Right kidney (tissue), 9 donors: ENCODE measurements around the gene ABHD17C.
"Not testable (repeated sequence)": the region's sequence is repeated elsewhere in the genome, so short reads cannot be mapped to it uniquely, and the experiment has no call there.

Experiments used
- DNase-seq: peaks from one replicate; pipeline ENCODE4 v3.0.0-alpha.2; 2016
- long read RNA-seq, 8 donors: transcript quantifications; one replicate each; lab custom pipeline, GENCODE V29; 2026

The ABHD17C gene
- long read RNA-seq, donor 1, transcript ABHD17C-201 (3 exons, 2,368 nt) = major isoform, 12 of 12 reads
- long read RNA-seq, donor 1, partial matches to known transcripts = 0 of 12 reads
- long read RNA-seq, donor 1, other reads (novel, unspliced or antisense) = 0 of 12 reads
- long read RNA-seq, donor 2, transcript ABHD17C-201 (3 exons, 2,368 nt) = major isoform, 11 of 11 reads
- long read RNA-seq, donor 2, partial matches to known transcripts = 0 of 11 reads
- long read RNA-seq, donor 2, other reads (novel, unspliced or antisense) = 0 of 11 reads
- long read RNA-seq, donor 3, partial matches to known transcripts = 0 of 3 reads
- long read RNA-seq, donor 3, other reads (novel, unspliced or antisense) = 0 of 3 reads
- long read RNA-seq, donor 4, transcript ABHD17C-201 (3 exons, 2,368 nt) = major isoform, 9 of 27 reads
- long read RNA-seq, donor 4, partial matches to known transcripts = 18 of 27 reads
- long read RNA-seq, donor 4, other reads (novel, unspliced or antisense) = 0 of 27 reads
- long read RNA-seq, donor 5, transcript ABHD17C-201 (3 exons, 2,368 nt) = major isoform, 21 of 21 reads
- long read RNA-seq, donor 5, partial matches to known transcripts = 0 of 21 reads
- long read RNA-seq, donor 5, other reads (novel, unspliced or antisense) = 0 of 21 reads
- long read RNA-seq, donor 6, transcript ABHD17C-201 (3 exons, 2,368 nt) = major isoform, 17 of 22 reads
- long read RNA-seq, donor 6, partial matches to known transcripts = 5 of 22 reads
- long read RNA-seq, donor 6, other reads (novel, unspliced or antisense) = 0 of 22 reads
- long read RNA-seq, donor 7 = 0 reads
- long read RNA-seq, donor 8, transcript ABHD17C-201 (3 exons, 2,368 nt) = major isoform, 11 of 11 reads
- long read RNA-seq, donor 8, partial matches to known transcripts = 0 of 11 reads
- long read RNA-seq, donor 8, other reads (novel, unspliced or antisense) = 0 of 11 reads

DNA sequence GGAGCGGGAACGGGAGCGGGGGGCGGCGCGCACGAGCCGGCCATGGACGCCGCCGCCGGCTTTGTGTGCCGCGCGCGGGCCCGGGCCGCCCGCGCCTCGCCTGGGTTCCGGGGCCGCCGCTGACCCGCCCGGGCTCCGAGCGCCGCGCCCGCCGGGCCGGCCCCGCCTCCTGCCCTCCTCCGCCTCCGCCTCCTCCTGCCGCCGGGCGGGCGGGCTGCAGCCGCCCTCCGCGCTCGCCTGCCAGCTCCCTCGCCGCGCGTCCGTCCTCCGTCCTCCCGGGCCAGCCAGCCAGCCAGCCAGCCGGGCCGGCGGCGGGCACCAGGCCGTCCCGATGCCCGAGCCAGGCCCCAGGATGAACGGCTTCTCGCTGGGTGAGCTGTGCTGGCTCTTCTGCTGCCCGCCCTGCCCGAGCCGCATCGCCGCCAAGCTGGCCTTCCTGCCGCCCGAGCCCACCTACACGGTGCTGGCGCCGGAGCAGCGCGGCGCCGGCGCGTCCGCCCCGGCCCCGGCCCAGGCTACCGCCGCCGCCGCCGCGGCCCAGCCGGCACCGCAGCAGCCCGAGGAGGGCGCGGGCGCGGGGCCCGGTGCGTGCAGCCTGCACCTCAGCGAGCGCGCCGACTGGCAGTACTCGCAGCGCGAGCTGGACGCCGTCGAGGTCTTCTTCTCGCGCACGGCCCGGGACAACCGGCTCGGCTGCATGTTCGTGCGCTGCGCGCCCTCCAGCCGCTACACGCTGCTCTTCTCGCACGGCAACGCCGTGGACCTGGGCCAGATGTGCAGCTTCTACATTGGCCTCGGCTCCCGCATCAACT, at the start of gene ABHD17C:
Gene ABHD17C (plus strand): TSS at position 212 of the 812 bp plus-strand sequence. CDS start 120 bp downstream, at position 332.
- DNase-seq = peak; percentile 82

DNA sequence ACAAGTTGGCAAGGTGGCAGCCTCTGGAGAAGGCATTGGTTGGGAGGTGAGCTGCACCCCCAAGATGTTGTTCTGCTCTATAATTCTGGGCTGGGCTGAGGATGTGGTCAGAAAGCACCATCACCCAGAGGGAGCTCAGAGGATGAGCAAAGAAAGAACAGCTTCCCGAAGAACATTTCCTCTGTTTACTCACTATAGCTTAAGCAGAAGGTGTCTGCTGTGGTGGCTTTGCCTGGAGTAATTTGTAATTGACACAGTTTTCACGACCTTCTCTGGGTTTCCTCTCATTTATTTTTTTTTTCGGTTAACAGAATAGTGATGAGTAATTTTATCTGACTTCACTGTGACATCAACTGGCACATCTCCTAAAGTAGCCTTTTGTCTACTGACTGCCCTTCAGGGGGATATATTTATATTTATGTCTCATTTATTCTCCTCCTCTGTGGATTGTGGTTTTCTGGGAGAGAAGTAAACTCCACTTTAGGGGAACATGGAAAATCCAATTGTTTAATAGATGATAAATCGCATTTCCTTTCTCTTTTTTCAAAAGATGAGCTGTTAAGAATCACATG, 49.5 kb upstream of the ABHD17C start:
- no peak for DNase-seq

DNA sequence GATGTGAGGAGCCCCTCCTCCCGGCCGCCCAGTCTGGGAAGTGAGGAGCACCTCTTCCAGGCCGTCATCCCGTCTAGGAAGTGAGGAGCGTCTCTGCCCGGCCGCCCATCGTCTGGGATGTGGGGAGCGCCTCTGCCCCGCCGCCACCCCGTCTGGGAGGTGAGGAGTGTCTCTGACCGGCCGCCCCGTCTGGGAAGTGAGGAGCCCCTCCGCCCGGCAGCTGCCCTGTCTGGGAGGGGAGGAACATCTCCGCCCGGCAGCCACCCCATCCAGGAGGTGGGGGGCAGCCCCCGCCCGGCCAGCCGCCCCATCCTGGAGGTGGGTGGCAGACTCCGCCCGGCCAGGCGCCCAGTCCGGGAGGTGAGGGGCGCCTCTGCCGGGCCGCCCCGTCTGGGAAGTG, 47.7 kb upstream of the ABHD17C start:
- not testable (repeated sequence) for DNase-seq

DNA sequence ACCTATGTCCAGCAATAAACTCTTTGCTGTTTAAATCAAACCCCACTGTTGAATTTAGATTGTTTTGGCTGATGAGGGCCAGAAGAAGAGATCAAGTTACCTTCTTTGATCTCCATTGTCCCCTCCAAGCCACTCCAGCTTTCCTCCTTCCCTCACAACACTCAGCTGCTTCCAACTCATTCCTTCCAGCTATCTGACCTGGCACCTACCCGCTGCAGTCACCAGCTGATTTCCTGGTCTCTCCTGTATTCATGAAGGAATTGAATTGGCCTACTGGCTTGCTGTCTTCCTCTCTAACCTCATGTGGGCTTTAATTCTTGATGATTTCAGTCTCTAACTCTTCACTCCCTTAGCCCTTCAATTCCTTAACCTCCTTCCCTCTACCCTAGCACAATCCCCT, 40.8 kb upstream of the ABHD17C start:
- no peak for DNase-seq

DNA sequence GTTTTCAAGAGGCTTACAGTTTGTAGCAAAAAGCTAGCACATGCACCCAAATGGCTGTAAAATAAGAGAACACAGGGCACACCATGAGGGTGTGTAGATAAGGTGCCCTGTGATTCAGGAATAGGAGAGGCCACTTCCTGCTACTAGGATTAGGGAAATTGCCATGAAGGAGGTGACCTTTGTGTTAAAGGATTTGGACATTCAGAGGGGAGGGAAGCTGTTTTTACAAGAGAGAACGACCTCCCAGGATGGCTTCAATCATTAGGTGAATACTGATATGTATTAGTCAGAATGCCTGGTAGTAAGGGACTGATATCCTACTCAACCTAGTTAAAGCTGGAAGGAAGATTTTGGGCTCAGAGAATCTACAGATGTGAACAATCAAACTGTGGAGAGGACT, 35.7 kb upstream of the ABHD17C start:
- DNase-seq = no peak

DNA sequence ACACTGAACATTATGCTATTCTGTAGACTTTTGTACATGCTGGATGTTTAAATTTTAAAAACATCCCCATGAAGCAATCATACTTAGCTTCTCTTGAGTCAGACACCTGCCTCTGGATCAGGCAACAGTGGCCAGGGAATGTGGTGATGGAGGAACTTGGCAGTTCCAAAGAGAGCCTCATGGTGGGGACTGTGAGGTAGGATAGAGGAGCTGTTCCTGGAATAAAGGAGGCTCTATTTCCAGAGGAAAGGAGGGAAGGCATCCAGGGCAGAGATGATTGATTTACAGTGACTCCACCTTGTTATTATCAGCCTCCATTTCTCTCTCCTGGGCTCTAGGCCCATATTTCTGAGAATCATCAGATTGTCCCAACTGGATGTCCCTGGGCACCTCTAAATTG, 35.0 kb upstream of the ABHD17C start:
- peak; percentile 8 for DNase-seq

DNA sequence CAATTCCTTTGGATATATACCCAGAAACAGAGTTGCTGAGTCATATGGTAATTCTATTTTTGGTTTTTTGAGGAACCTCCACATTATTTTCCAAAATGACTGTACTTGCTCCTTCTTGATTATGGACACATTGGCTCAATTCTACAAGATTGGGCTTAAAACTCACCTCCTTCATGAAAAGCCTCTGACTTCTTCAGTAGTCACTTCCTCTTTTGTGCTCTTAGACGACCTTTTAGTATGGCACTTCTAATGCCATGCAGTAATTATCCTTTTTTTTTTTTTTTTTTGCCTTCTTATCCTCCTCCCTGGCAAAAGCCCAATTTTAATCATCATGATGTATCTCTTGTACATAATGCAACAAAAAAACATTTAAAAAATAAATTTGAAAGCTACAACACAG, 33.0 kb upstream of the ABHD17C start:
- DNase-seq = no peak

DNA sequence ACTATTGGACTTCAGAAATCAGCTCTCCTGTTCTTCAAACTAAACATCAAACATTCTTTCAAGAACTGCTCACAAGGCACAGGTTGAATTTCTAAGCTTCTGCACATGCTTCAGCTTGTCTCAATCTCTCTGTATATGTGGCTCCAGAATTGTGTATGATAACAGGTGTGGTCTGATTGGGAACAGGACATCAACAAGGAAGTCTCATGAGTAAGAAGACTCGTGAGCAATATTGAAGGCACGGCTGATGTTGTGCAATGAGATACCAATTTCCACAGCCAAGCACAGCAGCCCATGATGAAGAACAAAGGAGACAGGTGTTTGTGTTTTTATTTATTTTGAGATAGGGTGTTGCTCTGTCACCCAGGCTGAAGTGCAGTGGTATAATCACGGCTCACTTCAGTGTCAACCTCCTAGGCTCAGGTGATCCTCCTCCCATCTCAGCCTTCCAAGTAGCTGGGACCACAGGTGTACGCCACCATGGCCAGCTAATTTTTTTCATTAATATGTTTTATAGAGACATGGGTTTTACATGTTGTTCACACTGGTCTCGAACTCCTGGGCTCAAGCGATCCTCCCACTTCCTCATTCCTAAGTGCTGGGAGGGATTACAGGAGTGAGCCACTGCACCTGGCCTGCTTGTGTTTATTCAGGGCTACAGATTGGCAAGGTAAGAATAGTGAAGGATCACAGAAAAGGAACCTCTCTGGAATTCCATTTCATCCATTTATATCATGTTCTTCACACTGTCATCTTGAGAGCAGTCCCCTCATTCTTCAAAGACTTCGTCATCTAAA, 32.2 kb upstream of the ABHD17C start:
- DNase-seq = no peak

DNA sequence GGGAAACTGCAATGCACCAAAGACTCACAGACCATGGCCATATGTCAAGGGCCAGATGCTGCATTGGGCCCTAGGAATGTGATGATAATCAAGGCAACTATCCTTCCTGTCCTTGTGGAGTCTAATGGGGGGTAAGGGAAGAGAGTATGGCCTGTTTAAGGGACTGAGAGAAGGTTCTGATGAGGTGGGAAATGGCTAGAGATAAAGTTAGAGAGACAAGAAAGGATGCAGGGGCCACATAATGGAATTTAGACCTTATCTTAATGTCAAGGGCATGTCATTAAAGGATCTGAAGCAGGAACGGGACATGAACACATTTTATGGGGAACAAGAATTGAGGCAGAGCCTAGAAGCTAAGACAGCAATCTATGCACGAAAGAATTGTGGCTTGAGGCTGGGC, 30.0 kb upstream of the ABHD17C start:
- DNase-seq = no peak

DNA sequence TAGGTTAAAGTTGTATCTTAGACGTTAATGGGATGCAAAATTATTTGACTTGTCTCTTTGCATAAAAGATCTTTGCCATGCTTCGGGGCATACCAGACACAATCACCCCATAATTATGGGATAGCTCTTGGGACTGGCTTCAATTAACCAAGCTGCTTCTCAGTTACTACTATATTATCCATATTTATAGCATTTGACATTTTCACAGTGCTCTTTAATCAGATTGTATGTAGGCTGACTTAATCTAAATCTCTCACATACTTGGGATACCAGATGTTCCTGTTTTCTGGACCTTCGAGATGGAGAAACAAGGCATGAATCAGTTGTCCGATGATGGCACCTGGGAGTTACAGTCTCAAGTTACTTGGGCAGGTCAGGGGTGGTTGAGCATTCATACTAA, 27.2 kb upstream of the ABHD17C start:
- no peak for DNase-seq

DNA sequence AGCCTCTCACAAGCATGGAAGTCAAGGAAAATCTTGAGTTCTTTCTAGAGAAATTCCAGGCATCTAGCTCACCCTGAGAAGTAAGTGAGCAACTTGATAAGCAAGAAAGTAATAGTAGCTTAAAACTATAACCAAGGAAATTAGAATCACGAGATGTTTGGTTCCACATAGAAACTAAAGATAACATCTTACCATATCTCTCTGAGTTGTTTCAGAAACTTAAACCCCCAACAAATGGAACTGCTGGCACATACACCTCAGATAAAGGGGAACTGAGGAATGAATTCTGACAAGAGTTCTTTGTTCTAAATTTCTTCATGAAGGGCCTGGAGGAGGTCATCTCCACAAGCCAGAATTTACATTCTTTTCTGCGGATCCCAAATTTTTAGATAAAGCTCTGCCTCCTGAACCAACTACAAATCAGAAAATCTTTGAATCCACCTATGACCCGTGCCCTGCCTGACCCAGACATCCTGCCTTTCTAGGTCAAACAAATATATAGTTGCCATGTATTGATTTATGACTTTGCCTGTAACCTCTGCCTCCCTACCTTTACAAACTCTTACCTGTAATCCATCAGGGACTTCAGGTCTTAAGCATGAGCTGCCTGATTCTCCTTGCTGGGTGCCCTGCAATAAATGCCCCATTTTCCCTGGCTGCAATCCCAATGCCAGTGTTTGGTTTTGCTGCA, 26.4 kb upstream of the ABHD17C start:
- no peak for DNase-seq

DNA sequence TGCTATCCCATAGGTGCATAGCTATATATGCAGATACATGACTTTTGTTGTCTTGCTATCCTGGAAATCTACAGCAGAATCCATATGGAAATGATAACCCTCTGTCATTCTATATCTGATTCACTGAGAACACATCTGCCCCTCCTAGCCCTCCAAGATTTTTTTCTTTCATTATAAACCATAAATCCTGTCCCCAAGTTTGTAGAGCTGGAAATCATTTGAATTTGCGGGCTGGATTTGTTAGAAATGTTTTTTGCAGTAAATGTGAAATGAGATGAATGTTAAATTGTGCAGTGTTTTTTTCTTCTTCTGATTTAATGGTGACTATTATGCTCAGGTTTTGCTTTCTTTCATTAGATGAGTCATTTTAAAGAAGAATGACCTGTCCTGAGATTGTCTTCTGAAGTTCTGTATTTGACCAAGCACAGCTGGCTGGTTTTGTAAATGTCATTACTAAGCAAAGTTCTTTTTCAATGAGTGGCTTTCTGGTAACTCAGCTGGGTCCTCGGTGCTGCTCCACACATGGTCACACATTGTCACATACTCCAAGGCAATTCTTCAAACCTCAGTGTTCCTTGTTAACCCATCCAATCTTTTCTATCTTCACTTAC, 25.3 kb upstream of the ABHD17C start:
- DNase-seq = no peak

DNA sequence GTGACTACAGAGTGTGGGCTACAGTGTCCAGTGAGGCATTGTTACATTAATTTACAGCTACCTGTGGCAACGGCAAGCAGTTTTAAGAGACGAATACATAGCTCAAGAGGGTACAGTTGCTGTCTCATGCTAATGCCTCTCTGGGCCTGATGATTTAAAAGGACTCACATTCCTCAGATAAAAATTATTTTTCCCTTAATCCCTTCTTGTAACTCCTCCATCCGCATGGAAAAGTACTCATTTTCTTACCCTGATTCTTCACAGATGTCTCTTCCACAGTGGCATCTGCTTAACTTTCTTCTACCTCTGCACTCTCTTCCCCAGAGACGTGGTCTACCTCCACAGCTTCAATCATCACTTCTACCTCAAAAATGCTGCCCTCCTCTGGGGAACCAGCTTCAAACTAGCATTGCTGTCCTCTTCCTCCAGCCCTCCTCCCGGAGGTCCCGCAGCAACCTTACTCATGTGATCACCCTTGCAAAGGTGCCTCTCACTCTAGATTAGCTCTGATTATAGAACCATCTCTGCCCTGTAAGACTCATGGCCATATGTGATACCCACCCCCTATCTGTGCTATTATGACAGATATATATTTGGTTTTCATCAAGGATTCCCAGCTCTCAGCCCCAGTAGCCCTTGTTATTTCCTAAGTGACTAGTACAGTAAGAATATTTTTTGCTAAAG, 21.4 kb upstream of the ABHD17C start:
- no peak for DNase-seq

DNA sequence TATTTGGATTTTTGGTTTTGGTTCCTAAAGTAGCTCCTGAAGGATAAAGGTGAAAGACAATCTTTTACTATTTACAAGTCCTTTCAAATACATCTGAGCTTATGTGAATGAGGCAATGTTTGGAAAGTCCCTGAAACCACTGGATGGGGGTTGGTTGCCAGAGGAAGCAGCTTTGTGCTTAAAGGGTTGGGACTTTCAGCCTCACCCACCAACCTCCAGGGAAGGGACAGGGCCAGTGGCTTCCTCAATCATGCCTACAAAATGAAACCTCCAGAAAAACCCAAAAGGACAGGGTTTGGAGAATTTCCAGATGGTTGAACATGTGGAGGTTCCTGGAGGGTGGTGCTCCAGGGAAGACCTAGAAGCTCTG, 20.9 kb upstream of the ABHD17C start:
- no peak for DNase-seq

DNA sequence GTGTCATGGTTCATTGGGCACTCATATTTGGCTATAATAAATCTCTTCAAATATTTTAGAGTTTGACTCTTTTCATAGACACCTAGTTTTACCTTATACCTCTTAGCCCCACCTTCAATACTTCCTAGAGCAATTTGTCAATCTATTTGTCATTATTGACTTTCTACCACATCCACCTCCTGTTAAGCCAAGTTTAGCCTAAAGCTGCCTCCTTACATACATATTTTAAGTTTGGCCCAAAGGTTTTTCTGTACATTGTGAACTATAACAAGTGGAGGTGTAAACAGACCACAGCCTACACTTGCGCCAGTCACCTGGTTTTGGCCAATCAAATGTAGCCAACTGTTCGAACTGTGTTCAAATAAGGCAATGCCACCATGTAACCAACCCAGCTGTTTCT, 18.1 kb upstream of the ABHD17C start:
- DNase-seq = no peak

DNA sequence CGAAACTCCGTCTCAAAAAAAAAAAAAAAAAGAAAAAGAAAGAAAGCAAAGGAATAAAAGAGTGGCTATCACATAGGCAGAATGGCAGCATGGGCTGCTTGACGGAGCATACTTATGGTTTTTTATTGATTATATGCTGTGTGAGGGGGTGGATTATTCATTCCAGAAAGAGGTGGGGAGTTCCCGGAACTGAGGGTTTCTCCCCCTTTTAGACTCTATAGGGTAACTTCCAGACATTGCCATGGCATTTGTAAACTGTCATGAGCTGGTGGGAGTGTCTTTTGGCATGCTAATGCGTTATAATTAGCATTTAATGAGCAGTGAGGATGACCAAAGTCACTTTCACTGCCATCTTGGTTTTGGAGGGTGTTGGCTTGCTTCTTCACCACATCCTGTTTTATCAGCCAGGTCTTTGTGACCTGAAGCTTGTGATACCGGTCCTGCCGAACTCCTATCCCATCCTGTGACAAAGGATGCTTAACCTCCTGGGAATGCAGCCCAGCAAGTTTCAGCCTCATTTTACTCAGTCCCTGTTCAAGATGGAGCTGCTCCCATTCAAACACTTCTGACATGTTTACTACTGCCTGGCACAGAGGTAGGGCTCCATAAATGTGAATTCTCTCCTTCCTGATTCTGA, 15.8 kb upstream of the ABHD17C start:
- no peak for DNase-seq

DNA sequence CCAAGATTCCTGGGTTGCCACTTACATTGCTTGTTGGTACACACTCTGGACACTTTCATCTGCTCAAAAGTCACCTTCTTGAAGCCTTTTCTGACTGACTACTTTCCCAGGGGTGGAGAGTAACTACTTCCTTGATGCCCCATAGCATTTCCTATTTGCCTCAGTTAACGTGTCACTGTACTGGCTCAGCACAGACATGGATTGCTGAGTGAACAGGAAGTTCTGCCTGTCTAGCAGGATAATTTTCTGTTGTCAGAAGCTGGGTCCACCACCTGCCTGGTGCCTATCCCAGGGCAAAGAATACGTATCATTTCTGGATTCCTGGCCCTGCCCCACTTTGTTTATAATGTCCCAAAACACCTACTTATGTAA, 15.3 kb upstream of the ABHD17C start:
- no peak for DNase-seq

DNA sequence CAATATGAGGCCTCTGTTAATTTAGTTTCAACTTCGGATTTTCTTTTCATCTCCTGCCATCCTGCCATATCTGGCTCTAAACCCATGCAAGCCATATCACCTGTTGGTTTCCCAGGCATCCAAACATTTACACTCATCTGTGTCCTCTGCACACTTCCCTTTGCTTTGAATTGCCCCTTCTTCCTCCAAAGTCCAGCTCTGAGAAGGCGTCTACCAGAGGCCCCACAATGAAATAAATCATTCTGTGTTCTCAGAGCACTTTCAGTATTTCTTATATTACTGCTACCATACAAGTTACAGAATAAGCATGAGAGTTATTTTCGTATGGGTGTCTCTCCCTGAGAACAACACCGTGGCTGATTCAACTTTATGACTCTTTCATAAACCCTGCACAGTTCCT, 12.9 kb upstream of the ABHD17C start:
- DNase-seq = no peak

DNA sequence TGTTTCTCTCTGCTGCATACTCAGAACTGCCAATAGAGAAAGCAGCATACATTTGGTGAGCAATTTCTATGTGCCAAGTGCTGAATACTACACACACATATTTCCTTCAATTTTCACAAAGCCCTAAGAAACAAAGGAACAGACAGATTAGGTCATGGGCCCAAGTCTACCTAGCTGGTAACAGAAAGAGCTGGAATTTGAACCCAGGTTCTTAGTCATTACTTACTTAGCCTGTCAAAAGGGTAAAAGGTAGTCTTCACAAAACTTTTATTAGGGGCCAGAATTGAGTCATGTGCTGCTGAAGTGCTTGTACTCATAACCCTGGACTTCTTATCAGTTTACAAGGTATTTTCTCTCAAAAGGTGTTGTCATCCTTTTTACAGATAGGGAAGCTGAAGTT, 10.4 kb upstream of the ABHD17C start:
- no peak for DNase-seq
